Stimulated activated CD8-positive, alpha-beta memory T cell treated with anti-CD3 and anti-CD28 coated beads, Interleukin-4, amount 100 ng/mL, for 4 hours (primary cell): Measurements from ENCODE around the gene UQCRC1.

ENCODE experiments used
- DNase-seq, 2 donors: peaks; one replicate each; pipeline ENCODE4 v3.0.0-alpha.2; 2020; ENCODE audit warnings: low read depth in 2 of 2, low spot score in 1 of 2

The UQCRC1 gene

DNA sequence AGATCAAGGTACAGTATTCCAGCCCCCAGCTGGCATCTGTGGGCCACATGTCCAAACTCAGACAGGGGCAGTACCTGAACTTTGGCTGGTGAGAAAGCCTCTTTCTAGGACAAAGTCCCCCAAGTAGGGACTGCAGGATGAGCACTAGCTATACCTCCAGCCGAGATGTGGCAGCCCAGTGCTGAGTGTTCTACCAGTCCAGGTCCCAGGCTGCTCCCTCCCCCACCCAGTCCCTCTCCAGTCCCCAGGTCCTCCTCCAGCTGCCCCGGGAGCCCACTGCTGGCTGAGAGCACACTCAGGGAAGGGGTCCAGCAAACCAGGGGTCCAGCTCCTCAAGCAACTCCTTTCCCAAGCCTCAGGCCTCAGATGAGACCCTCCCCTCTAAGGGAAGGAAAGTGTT lies 24.3 kb upstream of the UQCRC1 start:
- DNase-seq: no peak

GRCh38 chr3:48633256-48633655 lies 23.8 kb upstream of the UQCRC1 start:
- no peak for DNase-seq

GRCh38 chr3:48631516-48632448 lies 22.3 kb upstream of the UQCRC1 start:
- DNase-seq: no peak

GRCh38 chr3:48630833-48631232 lies 21.4 kb upstream of the UQCRC1 start:
- no peak for DNase-seq

DNA sequence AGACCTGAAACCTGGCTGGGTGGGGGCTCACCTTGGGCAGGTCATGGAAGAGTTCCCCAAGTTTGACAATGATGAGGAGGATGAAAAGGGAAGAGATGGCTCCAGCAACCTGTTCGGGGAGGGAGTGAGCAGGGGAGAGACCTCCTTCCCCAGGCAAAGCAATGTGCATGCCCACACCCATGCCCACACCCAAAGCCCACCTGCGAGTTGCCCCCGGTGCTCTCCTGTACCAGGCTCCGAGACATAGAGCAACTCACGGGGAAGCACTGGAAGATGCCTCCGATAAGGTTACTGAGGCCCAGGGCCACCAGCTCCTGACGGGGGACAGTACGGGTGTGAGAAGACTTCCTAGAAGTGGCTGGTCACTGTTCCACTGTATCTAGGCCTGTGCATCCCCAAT lies 21.0 kb upstream of the UQCRC1 start:
- no peak for DNase-seq

- no peak for DNase-seq
Measured at GRCh38 chr3:48629894-48630293, 20.4 kb upstream of the UQCRC1 start.

DNA sequence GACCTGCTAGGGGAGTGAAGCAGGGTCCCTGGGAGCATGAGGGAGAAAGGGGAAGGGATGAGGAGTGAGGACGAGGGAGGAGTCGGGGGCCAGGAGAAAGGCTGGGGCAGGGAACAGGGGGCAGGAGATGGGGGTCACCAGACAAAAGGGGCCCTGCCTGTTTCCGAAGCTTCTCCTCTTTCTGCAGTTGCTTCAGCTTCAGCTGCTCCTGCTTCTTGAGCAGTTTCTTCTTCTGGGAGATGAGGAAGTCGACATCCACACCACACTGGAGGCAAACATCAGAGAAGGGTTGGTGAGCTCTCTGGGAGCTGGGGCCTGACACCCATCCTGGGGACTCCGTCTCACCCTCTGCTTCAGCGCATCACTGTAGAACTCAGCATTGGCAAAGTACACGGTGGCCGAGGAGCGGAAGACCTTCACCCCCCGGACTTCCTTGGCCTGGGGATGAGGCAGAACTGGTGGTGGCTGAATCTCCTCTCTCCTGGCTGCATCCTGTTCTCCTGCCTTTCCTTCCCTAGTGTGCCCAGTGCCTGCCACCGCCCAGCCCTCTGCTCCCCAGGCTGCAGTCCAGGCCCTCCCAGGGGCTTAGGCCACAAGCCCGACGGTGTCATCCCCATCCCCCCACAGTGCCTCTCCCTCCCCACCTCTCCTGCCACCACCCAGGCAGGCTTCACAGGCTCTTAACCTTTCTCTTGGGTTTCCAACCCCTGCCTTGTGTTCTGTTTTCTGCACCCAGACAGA lies 19.0 kb upstream of the UQCRC1 start:
- no peak for DNase-seq

- no peak for DNase-seq
Measured at GRCh38 chr3:48625600-48625999, 16.2 kb upstream of the UQCRC1 start.

DNA sequence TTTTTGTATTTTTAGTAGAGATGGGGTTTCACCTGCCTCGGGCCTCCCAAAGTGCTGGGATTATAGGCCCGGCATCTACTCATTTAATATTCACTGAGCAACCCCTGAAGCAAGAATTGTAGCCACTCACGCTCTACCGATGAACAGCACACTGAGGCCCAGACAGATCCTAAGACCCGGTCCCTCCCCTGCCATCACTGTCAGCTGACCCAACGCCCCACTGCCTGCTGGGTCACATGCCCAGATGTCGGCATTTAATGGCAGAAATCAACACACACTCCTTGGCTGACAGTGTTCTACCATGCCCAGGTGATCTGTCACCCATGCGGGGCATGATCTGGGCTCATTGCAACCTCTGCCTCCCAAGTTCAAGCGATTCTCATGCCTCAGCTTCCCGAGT lies 15.3 kb upstream of the UQCRC1 start:
- DNase-seq: no peak

DNA sequence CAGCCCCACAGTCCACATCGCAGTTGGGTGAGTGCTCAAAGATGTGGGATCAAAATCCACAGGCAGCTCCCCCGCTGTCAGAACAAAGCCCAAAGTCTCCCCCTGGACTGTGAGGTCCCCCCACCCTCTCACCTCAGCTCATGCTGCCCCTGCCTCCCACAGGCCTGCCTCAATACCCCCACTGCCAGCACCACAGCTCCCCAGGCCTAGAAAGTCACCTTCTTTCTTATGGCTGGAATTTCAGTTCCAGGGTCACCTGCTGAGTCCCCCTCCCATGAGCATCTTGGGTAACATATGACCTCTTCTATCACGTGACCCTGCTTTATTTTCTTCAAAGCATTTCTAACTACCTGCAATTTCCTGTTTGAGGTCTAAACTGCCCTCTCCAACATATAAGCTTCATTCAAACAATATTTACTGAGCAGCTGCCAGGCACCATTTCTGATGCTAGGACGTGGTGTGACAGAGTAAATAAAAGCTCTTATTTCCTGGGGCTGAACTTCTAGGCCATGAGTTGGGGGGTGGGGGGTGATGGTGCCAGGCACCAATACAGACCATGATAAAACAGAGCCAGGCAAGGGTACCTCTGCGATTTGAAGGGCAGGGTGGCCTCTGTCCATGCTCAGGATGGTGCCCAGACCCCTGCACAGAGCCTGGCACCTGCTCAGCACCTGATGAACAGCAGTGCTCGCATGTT lies 14.6 kb upstream of the UQCRC1 start:
- DNase-seq: no peak

GRCh38 chr3:48621461-48621869 lies 12.0 kb upstream of the UQCRC1 start, which contains the start of gene TMEM89:
TSS of gene TMEM89 (minus strand) at chr3:48621769. CDS start at chr3:48621756, 13 bp downstream.
- DNase-seq: no peak

DNA sequence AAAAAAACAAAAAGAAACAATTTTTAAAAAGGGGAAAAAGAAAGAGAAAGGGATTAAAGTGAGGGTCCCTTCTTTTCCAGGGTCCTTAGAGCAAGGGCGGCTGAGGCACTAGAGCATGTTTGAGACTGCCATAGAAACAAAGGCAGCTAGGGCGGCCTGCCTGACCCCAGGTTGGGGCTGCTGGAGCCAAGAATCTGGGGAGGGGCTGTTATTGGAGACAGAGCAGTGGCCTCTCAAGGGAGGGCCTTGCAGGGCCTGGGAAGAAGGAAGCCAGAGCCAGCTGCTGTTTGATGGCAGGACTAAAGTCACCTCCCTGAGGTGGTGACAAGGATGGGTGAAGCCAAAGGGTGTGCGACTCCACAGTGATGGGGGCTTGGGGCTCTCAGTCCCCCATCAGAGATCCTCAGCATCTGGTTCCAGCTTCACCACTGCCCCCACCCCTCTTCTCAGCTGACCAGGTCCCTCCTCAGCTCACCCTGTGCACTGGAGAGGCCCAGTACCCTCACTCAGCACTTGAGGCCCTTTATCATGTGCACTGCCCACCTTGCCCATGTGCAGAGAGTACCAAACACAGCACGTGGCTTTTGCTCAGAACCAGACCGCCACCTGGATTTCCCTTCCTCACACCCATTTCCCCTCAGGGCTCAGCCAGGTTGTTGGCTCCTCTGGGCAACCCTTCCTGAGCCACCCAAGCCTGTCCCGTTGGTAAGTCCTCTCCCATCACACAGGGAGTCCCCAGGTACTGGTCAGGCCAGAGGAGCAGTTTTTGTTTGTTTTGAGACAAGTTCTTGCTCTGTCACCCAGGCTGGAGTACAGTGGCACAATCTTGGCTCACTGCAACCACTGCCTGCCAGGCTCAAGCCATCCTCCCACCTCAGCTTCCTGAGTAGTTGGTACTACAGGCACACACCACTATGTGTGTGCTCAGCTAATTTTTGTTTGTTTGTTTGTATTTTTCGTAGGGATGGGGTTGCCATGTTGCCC lies 10.4 kb upstream of the UQCRC1 start:
- DNase-seq: no peak

DNA sequence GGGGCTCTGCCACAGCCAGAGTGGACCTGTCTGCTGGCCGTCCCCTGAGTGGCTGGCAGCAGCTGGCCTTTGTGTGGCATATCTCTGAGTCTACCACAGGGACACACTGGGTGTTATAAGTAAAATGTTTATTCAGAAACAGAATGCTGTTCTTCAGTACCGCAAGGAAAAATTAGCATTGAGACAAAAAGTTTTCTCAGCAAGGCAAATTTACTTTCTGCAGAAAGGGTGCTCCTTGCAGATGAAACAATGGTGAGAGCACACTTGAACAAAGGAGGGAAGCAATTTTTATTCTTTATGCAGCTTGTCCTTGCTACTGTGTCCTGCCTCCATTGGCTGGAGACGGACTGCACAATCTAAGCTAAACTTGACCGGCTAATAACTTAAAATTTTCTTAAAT lies 8.1 kb upstream of the UQCRC1 start:
- DNase-seq: no peak

DNA sequence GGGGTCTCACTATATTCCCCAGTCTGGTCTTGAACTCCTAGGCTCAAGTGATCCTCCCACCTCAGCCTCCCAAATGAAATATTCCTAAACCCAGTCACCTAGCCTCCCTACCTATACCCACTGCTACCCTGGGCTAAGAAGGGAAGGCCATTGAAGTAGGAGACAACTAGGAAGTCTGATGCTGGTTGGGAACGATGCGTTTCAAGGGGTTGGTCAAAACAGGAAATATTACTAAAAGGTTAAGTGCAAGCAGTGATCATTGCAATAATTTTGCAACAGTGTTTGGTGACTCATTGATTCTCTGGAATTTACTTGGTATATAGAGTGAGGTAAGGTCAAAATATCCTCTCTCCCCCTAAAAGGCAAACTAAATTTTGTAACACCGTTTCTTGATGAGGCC lies 4.6 kb upstream of the UQCRC1 start:
- DNase-seq: no peak

- no peak for DNase-seq
Measured at GRCh38 chr3:48612309-48612708, 2.9 kb upstream of the UQCRC1 start.

GRCh38 chr3:48607519-48607918 lies 1.9 kb downstream of the UQCRC1 start:
- DNase-seq: no peak

- no peak for DNase-seq
Measured at GRCh38 chr3:48601622-48601994, 7.8 kb downstream of the UQCRC1 start.

DNA sequence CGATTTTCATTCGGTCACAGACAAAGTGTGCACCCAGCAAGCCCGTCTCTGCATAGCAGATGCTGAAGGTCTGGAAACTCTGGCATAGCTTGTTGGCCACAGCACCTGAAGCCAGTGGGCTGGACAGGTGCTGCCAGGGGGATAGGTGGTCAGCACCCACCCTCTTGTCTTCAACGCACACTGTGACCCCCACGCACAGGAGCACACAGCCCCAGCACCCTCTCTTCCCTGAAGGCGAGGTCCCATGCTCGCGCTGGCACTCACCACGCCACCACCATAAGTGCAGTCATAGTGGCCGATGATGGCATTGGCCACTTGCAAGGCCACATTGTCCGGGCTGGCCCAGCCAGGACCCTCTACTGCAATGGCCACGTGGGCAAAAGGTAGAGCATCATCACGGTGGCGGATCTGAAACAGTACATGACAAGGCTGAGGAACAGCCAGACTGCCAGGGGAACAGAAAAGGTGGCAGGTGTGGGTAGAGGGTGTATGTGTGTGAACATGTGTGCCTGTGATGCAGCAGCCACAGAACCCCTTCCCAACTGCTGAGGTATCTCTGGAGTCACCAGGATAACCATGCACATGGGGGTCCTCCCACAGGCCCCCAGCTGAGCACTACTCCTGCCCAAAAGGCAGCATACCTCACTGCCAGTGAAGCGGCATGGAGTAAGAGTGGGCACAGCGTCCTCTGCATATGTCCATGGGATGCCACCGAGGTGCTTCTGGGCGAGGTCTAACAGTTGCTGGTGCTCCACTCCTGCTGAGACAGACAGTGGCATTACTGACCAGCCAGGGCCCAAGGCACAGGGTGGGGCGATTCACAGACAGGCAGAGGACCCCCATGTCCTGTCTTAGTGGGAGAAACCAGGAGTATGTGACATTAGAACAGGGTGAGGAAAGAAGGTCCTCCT lies 8.5 kb downstream of the UQCRC1 start:
- no peak for DNase-seq

DNA sequence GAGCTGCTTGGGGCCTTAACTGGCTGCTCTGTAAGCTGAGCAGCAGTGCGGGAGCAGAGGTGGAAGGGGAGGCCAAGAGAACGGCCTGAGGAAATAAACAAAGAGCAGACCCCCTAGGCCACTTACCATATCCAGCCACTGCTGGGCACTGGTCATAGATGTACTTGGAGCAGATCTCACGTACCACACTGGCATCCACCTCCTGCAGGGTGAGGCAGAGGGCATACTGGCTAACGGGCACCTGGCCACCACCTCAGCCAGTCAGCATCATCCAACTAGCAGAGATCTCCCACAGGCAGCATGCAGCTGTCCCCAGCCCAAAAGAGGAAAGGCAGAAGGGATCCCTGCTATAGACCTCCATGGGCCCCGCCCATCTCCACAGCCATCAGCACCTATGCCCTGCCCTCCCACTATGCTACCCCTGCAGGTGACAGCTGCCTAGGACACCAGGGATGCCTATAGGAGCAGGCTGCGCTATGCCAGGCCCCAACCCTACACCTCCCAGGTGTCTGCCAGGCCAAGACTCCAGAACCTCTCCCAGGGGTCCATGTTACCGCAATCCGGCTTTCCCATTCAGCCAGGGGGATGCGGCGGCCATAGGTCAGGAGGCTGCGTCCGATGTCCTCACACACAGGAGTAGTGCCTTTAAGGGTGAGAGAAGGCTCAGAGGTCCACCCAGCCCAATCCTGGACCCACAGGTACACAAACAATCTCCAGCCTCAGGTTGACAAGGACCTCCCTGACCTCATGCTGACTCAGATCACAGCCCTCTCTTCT lies 9.7 kb downstream of the UQCRC1 start:
- DNase-seq: no peak
